ENCODE measurements around the gene ACP6. TPM values are rescaled to one million over a fixed set of nuclear protein-coding genes. Genes with fewer than 3 reads are reported as not detected.

ACP6 gene
- total RNA-seq, 1 donor from 2014 or later = 27.6 TPM

- Histone ChIP-seq H3K9me3 (ENCODE audit: low read depth) (no peaks in the 10 kb centered on the region), H4K20me1 (ENCODE audit: low read depth) (no peaks in the 10 kb centered on the region), H3K79me2 (ENCODE audit: low read depth) (no peaks in the 10 kb centered on the region), H3K27ac (no peak overlapping the region), H3F3A (ENCODE audit: low read depth) (no peaks in the 10 kb centered on the region), H2AFZ (replicated peaks) (no peak overlapping the region), H3K27me3 (no peaks in the 10 kb centered on the region), H3K4me1 (no peaks in the 10 kb centered on the region), H3K9ac (no peak overlapping the region), H3K4me3 (no peak overlapping the region), H3K4me2 (no peak overlapping the region), H3K36me3 (peaks cover 7% of the 10 kb centered on the region)
- DNase-seq (ENCODE audit: low spot score) = no peak
- Mint-ChIP-seq H3K4me1 (peaks cover 14% of the 10 kb centered on the region), H3K4me3 (no peak overlapping the region), H3K27ac (no peak overlapping the region), H3K27me3 (ENCODE audit: insufficient read depth, low read depth) (no peaks in the 10 kb centered on the region), H3K36me3 (peaks cover 64% of the 10 kb centered on the region), H3K9me3 (no peaks in the 10 kb centered on the region)
- TF ChIP-seq EZH2phosphoT487 (IDR thresholded peaks at IDR 0.05) (no peak), CTCF (IDR thresholded peaks at IDR 0.05) (no peak), EZH2 (IDR thresholded peaks at IDR 0.05) (no peak)
Observed at GRCh38 chr1:147654511-147654910, 15.8 kb downstream of the ACP6 start.

DNA sequence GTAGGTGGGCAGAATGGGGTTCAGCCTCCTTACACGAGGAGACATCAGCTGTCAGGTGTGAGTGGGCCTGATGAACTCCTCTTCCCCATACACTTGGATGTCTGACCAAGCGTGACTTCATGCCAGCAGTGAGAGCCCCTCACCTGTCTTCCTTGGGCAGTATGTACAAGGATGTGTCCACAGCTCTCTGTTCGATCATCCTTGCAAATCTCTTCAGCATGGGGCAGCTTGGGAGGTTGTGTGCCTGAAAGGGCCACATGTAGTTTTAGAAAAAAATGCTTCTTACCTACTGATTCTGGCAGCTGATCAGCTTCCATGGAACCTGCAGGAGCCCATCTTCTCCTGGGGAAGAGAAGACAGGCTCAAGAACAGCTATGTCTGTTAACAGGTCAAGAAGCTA, 18.0 kb downstream of the ACP6 start:
- peaks cover 14% of the 10 kb centered on the region for H3K4me1 Mint-ChIP-seq
- H3K36me3 ChIP-seq = peaks cover 7% of the 10 kb centered on the region
- H3K79me2 ChIP-seq (ENCODE audit: low read depth) = no peaks in the 10 kb centered on the region
- no peaks in the 10 kb centered on the region for H3K9me3 Mint-ChIP-seq
- no peaks in the 10 kb centered on the region for H3K27me3 Mint-ChIP-seq (ENCODE audit: insufficient read depth, low read depth)
- no peak overlapping the region for H2AFZ ChIP-seq (replicated peaks)
- DNase-seq (ENCODE audit: low spot score) = no peak
- H3K4me3 ChIP-seq = no peak overlapping the region
- no peaks in the 10 kb centered on the region for H4K20me1 ChIP-seq (ENCODE audit: low read depth)
- H3K4me3 Mint-ChIP-seq = no peak overlapping the region
- no peaks in the 10 kb centered on the region for H3K9me3 ChIP-seq (ENCODE audit: low read depth)
- H3K36me3 Mint-ChIP-seq = peaks cover 60% of the 10 kb centered on the region
- H3K27ac ChIP-seq = no peak overlapping the region
- no peaks in the 10 kb centered on the region for H3K27me3 ChIP-seq
- no peak overlapping the region for H3K9ac ChIP-seq
- no peak overlapping the region for H3K4me2 ChIP-seq
- no peaks in the 10 kb centered on the region for H3F3A ChIP-seq (ENCODE audit: low read depth)
- H3K4me1 ChIP-seq = no peaks in the 10 kb centered on the region
- H3K27ac Mint-ChIP-seq = no peak overlapping the region
- TF ChIP-seq CTCF (IDR thresholded peaks at IDR 0.05) = no peak
- TF ChIP-seq EZH2 (IDR thresholded peaks at IDR 0.05) = no peak
- no peak for TF ChIP-seq EZH2phosphoT487 (IDR thresholded peaks at IDR 0.05)

- no peak overlapping the region for H3K27ac ChIP-seq
- no peak for TF ChIP-seq EZH2 (IDR thresholded peaks at IDR 0.05)
- no peak for TF ChIP-seq EZH2phosphoT487 (IDR thresholded peaks at IDR 0.05)
- TF ChIP-seq CTCF (IDR thresholded peaks at IDR 0.05) = no peak
- peaks cover 14% of the 10 kb centered on the region for H3K4me1 Mint-ChIP-seq
- H3K36me3 Mint-ChIP-seq = peaks cover 62% of the 10 kb centered on the region
- no peaks in the 10 kb centered on the region for H4K20me1 ChIP-seq (ENCODE audit: low read depth)
- H2AFZ ChIP-seq (replicated peaks) = no peak overlapping the region
- H3K9me3 ChIP-seq (ENCODE audit: low read depth) = no peaks in the 10 kb centered on the region
- no peak overlapping the region for H3K4me3 ChIP-seq
- DNase-seq (ENCODE audit: low spot score) = peak; percentile 51
- H3K27me3 ChIP-seq = no peaks in the 10 kb centered on the region
- H3F3A ChIP-seq (ENCODE audit: low read depth) = no peaks in the 10 kb centered on the region
- no peaks in the 10 kb centered on the region for H3K27me3 Mint-ChIP-seq (ENCODE audit: insufficient read depth, low read depth)
- H3K4me1 ChIP-seq = no peaks in the 10 kb centered on the region
- no peaks in the 10 kb centered on the region for H3K79me2 ChIP-seq (ENCODE audit: low read depth)
- no peak overlapping the region for H3K4me3 Mint-ChIP-seq
- no peaks in the 10 kb centered on the region for H3K9me3 Mint-ChIP-seq
- H3K9ac ChIP-seq = no peak overlapping the region
- H3K36me3 ChIP-seq = peaks cover 7% of the 10 kb centered on the region
- H3K4me2 ChIP-seq = no peak overlapping the region
- H3K27ac Mint-ChIP-seq = no peak overlapping the region
Observed at GRCh38 chr1:147651466-147651865, 18.9 kb downstream of the ACP6 start.
